NOMO-1 treated with DMSO at 0.1 percent for 48 hours (cell line): ENCODE measurements around the gene TSC2.

Experiments used
- DNase-seq: peaks from one replicate; lab custom pipeline; 2025; ENCODE audit not compliant: unreplicated experiment; lab: John Stamatoyannopoulos, UW

TSC2 gene

DNA sequence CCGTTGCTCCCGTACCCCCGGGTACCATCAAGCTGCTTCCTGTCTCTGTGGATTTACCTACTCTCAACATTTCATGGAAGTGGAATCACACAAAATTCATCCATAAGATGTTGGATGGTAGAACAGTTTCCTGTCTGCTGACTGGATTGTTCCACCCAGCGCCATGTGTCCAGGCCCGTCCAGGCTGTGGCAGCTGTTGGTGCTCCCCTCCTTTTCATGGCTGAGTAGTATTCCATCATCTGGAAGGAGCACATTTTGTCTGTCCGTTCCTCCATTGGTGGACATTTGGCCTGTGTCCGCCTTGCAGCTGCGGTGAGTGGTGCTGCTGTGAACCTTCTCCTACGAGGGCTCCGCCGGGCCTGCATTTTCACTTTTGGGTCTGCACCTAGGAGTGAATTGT lies 18.4 kb downstream of the TSC2 start:
- no peak for DNase-seq

DNA sequence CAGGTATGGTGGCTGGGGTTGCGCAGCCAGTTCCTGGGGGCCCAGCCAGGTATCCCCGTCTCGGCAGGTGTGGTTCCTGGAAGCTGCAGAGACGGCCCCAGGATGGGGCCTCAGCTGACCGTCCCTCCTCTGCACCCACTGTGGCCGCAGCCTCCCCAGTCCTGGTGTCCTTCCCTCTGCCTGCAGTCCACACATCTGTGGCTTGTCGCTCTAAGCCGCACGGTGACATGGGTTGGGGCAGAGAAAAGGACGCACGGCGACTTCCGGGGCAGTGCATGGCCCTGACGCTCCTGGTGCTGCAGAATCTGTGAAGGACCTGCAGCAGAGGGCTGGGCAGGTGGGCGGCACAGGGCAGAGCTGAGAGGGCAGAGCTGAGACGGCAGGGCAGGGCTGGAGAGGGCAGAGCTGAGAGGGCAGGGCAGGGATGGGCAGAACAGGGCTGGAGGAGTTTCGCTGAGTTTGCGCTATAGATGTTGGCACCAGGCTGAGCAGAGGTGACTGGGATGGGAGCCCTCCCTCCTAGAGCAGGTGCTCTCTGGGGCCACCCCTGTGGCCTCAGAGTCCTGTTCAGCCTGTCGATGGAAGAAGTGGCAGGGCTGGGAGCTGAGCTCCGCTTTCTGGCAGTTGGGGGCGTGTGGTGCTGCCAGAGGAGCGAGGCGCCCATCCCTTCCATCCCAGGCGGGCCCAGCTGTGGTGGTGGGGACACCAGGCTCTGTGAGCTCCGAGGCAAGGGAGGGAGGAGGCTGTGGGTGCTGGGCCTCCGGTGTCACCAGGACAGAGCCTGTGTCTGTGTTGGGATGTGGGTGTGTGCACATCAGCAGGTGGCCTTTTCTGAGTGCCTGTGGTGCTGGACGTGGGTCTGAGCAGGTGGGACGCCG lies 23.0 kb downstream of the TSC2 start:
- DNase-seq, result no peak

DNA sequence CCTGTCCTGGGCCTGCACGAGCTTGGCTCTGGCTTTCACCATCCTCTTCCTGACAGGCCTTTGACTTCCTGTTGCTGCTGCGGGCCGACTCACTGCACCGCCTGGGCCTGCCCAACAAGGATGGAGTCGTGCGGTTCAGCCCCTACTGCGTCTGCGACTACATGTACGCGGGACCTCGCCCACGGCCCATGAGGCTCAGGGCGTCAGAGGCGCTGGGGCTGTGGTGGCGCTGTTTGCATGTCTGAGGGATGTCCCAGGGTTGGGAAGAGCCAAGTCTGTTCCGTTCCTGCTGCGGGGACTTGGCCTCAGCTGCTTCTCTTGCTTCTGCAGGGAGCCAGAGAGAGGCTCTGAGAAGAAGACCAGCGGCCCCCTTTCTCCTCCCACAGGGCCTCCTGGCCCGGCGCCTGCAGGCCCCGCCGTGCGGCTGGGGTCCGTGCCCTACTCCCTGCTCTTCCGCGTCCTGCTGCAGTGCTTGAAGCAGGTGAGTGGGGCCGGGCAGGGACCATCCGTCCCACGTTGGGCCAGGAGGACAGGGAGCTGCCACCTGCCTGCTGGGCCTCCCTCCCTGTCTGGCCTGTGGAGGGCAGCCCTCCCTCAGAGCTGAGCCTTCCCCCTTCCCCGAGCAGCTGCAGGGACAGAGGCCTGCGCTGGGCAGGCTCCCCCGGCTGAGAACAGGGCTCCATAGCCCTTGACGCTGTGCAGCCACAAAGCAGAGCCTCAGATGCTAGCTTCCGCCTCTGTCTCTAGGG lies 23.8 kb downstream of the TSC2 start:
- DNase-seq, result no peak

DNA sequence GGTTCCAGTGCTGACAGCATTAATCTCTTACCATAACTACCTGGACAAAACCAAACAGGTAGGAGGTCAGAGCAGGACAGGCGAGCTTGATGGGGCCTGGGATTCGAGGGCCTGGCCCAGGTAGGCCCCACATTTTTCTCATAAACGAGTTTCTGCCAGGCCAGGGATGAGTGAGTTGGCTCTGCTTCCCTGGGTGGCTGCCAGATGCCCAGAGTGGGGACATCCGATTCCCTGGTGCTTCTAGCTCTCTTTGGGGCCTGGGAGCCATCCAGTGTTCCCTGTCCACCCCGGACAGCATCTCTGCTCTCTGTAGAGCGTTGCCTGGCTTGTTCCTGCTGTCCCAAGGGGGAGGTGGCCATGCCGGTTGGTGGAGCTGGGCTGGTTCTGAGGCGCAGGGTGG lies 25.1 kb downstream of the TSC2 start:
- DNase-seq, result no peak

DNA sequence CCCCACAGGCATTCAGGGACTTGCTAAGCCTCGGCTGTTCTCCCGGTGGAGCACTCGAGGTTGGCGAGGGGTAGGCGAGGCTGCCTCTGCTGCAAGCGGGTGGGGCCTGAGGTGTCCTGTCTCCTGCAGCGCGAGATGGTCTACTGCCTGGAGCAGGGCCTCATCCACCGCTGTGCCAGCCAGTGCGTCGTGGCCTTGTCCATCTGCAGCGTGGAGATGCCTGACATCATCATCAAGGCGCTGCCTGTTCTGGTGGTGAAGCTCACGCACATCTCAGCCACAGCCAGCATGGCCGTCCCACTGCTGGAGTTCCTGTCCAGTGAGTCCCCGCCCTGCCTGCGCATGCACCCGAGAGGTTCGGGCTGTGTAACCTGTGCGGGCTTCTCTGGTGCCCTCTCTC lies 26.3 kb downstream of the TSC2 start:
- DNase-seq, result no peak

DNA sequence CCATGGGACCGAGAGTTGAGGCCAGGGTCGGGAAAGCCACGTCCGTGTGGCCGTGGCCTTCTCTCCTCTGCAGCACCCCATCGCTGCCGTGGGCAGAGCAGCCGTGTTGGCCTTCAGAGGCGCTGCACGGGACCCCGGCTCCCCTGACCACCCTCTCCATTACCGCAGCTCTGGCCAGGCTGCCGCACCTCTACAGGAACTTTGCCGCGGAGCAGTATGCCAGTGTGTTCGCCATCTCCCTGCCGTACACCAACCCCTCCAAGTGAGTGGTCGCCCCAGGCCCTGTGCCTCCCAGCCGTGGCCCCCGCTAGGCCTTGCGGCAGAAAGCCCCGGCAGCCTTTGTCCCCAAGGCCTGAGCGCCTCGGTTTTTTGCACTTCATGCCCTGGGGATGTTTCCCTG lies 27.8 kb downstream of the TSC2 start:
- DNase-seq, result no peak

DNA sequence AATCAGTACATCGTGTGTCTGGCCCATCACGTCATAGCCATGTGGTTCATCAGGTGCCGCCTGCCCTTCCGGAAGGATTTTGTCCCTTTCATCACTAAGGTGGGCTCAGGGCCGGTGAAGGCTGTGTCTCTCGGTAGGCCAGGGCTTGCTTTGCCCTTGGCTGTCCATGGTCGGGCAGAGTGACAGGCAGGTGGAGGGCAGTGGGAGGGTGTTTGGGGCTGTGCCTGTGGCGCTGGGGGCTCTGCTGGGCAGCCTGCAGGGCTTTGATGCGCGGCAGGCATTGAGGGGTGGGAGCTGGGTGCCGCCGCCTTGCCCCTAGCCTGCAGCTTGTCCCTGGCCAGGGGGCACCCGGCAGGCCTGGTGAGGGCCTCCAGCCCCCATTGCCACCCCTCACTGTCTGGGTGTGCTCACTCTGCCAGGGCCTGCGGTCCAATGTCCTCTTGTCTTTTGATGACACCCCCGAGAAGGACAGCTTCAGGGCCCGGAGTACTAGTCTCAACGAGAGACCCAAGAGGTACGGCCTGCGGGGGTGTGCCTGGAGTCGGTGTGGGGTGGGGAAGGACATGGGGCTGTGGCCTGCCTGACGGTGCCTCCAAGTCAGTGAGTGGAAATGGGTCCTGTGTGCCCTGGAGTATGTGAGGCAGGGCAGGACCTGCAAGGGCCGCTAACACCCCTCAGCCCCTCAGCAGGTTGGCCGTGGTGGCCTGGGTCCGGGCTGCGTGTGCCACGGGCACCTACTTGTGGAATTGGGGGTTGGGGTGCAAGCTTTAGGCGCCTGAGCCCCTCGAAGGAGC lies 28.5 kb downstream of the TSC2 start:
- DNase-seq, result no peak

DNA sequence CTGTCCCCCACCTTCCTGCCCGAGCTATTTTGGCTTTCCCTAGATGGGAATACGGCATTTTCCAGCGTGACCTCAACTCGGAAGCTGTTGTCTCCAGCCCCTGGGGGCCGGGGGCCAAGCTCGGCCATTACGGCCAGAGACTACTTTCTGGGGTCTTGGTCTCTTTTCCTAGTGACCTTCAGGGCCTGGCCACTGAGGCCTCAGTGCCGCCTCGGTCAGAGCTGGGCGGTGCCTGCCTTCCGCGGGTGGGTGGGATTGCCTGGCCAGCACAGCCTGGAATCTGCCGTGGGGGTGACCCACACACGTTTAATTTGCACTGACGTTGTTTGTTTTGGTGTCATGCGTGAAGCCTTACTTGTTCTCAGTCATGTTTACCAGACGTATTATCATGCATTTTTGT lies 29.2 kb downstream of the TSC2 start:
- no peak for DNase-seq

DNA sequence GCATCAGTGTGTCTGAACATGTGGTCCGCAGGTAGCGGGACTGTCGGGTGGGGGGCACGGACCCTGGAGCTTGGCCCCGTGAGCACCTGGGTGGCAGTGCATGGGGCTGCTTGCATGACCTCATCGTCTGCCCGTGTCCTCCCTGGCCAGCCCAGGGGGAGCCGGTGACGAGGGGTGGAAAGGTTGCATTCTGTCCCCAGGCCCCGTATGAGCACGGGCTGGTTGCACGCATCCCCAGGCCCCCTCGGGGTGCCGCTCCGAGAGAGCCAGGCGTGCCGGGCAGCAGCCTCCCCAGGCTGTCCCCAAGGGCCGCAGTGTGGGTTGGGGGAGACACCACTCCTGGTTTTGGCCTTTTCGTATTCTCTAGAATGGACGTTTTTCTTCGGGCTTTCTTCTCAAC lies 29.9 kb downstream of the TSC2 start:
- no peak for DNase-seq

DNA sequence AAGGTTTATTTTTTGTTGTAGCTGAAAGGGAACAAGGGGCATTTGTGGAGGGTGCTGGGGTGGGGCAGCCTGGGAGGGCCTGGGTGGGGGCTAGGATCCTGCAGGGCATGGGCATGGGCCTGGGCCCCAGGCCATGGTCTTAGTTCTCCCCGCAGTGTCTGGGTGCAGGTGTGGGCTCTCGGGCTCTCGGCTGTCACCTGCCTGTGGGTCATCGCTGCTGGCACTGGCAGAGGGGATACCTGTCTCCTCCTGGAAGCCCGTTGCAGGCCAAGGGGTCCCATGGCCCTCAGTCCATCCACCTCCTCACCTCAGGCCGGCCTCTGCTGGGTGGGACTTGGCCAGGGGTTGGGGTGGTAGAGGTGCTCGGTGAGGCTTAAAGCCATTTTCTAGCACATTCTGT lies 30.3 kb downstream of the TSC2 start:
- DNase-seq, result no peak

DNA sequence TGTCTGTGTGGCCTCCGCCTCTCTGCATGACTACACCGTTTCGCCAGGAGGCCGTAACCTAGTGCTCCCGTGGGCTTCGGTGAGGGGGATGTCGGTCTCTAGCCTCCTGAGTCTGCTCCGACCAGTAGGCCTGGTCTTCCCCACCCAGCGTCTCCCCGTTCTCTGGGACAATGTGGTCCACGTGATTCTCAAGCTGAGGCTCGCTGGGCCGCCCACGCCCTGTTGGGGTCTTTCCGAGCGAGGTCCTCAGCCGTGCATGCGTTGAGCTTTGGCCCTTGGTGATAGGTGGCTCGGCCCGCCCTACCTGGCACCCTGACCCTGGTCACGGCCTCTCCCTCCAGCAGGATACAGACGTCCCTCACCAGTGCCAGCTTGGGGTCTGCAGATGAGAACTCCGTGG lies 30.9 kb downstream of the TSC2 start:
- DNase-seq, result no peak

DNA sequence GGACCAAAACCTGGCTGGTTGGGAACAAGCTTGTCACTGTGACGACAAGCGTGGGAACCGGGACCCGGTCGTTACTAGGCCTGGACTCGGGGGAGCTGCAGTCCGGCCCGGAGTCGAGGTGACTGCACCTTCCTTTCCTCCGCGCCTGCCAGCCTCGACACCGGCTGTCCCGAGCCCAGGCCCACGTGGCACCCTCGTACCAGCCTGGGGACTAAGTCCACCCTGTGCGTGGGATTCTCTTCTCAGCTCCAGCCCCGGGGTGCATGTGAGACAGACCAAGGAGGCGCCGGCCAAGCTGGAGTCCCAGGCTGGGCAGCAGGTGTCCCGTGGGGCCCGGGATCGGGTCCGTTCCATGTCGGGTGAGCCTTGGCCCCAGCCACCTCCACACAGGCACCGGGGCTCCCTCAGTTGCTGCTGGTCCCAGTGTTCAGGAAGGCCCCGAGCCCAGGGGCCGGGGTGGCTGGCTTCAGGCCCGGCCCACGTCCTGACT lies 31.6 kb downstream of the TSC2 start:
- no peak for DNase-seq

DNA sequence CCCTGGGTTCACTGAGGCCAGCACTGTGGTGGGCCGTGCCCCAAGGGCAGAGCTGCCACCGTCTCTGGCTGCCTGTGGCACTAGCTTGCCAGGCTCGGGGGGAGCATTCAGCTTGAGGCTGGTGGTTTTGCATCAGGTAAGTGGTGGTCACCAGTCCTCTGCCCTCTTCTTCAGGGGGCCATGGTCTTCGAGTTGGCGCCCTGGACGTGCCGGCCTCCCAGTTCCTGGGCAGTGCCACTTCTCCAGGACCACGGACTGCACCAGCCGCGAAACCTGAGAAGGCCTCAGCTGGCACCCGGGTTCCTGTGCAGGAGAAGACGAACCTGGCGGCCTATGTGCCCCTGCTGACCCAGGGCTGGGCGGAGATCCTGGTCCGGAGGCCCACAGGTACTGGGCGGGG lies 32.2 kb downstream of the TSC2 start:
- no peak for DNase-seq

DNA sequence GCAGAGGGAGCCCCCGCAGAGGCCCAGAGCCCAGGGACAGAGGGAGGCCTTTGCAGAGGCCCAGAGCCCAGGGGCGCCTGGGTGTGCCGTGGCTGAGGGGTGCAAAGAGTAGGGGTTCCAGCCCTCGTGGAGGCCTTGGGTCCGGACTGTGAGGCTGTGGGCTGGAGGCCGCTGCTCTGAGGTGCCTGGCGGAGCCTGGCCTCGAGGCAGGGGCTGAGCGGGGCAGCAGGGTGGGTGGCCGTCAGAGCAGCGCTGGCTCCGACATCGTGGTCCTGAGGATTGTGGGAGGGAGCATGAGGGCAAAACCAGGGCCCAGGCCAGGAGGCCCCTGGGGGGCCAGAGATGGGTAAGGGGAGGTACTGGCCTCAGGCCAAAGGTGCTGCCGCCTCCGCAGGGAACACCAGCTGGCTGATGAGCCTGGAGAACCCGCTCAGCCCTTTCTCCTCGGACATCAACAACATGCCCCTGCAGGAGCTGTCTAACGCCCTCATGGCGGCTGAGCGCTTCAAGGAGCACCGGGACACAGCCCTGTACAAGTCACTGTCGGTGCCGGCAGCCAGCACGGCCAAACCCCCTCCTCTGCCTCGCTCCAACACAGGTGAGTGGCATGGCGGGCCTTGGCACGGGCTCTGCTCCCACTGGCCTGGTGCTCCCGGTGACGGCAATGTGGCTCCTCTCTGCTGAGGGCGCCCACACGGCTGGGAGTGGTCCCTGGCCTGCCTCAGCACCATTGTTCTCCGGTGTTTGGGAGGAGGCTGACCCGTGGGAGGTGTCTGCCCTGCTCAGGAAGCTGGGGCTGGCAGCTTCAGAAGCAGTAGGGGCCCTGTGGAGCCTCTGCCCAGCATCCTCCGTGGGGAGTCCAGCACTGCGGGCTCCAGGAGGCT lies 33.7 kb downstream of the TSC2 start:
- no peak for DNase-seq

DNA sequence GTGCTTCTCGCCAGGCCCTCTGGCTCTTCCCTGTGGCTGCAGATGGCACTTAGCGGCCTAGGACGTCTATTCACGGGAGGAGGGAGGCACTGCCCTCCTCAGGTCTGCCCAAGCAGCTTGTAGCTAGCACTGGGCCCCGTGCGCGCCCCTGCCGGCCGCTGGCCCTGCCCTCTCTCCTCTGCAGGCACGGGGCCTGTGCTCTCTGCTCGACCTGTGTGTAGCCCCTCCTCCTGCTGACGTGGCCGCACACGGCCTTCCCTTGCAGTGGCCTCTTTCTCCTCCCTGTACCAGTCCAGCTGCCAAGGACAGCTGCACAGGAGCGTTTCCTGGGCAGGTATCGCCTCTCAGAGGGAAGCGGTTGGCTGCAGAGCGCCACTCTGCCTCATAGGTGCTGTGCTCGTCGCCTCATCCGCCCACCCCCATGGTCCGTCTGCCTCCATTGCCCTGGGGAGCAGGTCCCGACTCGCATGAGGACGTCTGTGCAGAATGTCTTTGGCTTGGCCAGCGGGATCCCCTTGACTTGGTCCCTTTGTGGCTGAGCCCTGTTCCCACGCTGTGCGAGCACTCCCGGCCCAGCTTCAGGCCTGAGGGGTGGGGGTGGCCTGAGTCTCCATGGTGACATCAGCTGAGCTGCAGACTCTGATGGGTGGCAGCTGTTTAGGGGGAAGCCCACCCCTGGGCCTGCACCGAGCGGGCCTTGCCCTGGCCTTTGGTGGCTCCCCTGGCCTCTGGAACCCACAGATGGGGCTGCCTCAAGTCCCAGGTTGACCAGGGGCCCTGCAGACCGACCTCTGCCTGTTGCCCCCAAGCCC lies 34.6 kb downstream of the TSC2 start:
- no peak for DNase-seq

DNA sequence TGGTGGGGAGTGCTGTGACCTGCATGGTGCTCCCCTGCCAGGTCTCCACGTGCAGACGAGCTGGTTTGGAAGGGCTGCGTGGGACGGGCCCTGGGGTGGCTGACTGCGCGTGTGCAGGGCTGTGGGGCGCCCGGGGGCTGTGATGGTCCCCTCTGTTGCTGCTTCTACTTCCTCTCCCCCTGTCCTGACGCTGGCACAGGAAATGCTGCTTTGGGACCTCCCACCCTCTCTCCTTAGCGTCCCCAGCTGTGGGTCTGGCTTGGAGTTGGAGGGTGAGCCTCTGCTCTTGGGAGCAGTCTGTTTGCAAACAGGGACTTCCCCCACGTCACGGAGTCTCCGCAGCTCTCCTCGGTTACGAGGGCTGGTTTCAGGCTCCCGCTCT lies 35.2 kb downstream of the TSC2 start:
- no peak for DNase-seq

DNA sequence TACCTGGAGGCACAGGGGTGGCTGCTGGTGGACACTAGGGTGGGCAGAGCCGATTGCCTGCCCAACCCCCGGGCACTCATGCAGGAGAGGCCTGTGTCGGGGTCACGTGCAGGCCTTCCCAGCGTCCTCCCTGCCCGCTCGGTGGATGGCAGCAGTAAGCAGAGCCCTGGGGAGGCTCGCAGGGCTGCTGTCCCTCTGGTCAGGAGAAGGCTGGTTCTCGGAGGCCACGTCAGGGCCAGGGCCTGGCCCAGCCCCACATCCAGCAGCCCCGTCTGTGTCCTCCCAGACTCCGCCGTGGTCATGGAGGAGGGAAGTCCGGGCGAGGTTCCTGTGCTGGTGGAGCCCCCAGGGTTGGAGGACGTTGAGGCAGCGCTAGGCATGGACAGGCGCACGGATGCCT lies 35.6 kb downstream of the TSC2 start:
- DNase-seq, result no peak

DNA sequence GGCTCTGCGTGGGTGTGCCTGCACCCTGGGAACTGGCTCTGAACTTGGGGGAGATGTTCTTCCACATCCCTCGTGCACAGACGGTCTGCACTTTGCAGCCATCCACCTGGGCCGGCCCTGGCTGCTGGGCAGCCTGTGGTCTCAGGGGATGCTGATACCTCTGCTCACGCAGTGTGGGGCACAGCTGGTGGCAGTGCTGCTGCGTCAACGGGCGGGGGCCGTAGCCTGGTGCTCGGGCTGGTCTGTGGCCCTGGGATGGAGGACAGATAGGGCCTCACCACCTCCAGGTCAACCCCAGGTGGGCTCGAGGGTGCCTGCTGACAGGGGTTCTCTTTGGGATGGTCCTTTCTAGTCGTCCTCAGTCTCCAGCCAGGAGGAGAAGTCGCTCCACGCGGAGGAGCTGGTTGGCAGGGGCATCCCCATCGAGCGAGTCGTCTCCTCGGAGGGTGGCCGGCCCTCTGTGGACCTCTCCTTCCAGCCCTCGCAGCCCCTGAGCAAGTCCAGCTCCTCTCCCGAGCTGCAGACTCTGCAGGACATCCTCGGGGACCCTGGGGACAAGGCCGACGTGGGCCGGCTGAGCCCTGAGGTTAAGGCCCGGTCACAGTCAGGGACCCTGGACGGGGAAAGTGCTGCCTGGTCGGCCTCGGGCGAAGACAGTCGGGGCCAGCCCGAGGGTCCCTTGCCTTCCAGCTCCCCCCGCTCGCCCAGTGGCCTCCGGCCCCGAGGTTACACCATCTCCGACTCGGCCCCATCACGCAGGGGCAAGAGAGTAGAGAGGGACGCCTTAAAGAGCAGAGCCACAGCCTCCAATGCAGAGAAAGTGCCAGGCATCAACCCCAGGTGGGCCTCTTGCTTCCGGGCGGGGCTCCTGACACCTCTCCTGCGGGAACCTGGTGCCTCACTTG lies 36.3 kb downstream of the TSC2 start:
- no peak for DNase-seq
